ENCODE data around the gene ISLR.

GRCh38 chr15:74173380-74174218 lies at the start of gene ISLR:
- TF ChIP-seq EZH2 (IDR thresholded peaks at IDR 0.05; ENCODE audit: insufficient read depth, poor library complexity, severe bottlenecking) (no peak), EZH2phosphoT487 (IDR thresholded peaks at IDR 0.05; ENCODE audit: insufficient read depth, low read depth) (no peak)
